ENCODE data around the gene SLC2A3. TPM values are rescaled to one million over a fixed set of nuclear protein-coding genes. Genes with fewer than 3 reads are reported as not detected.

The SLC2A3 gene
- polyA plus RNA-seq, 1 donor from 2014 or later: 27.2 TPM

GRCh38 chr12:7934889-7935492 lies 996 bp downstream of the SLC2A3 start:
- H3K36me3 ChIP-seq (ENCODE audit: insufficient read depth, low read length): no peaks in the 10 kb centered on the region
- H3K4me2 ChIP-seq (ENCODE audit: low read length): peak overlapping the region; percentile 38
- H4K20me1 ChIP-seq (ENCODE audit: insufficient read depth): no peaks in the 10 kb centered on the region
- no peaks in the 10 kb centered on the region for H3F3A ChIP-seq (ENCODE audit: insufficient read depth, low read length, poor library complexity, severe bottlenecking)
- H3K9ac ChIP-seq (ENCODE audit: low read length): peak overlapping the region; percentile 75
- no peaks in the 10 kb centered on the region for H3K27me3 ChIP-seq (ENCODE audit: insufficient read depth, low read depth, low read length)
- H3K4me3 ChIP-seq (ENCODE audit: low read length): peak overlapping the region; percentile 86
- H3K79me2 ChIP-seq (replicated peaks; ENCODE audit: insufficient read depth, low read length): peaks cover 19% of the 10 kb centered on the region
- no peaks in the 10 kb centered on the region for H3K9me2 ChIP-seq (ENCODE audit: insufficient read depth, low read length)
- H2AFZ ChIP-seq (ENCODE audit: low read depth, low read length): no peak overlapping the region
- no peaks in the 10 kb centered on the region for H3K9me3 ChIP-seq (ENCODE audit: low read length)
- H3K27ac ChIP-seq (ENCODE audit: low read length): peak overlapping the region; percentile 84
- TF ChIP-seq SMC3 (conservative IDR thresholded peaks at IDR 0.05; ENCODE audit: poor library complexity) (no peak), EZH2 (IDR thresholded peaks at IDR 0.05; ENCODE audit: borderline replicate concordance, insufficient read depth, low read length, poor library complexity, severe bottlenecking) (no peak), EP300 (conservative IDR thresholded peaks at IDR 0.05; ENCODE audit: poor library complexity, severe bottlenecking) (no peak), POLR2AphosphoS5 (IDR thresholded peaks at IDR 0.05) (no peak), MXI1 (conservative IDR thresholded peaks at IDR 0.05; ENCODE audit: poor library complexity, severe bottlenecking) (no peak), RAD21 (conservative IDR thresholded peaks at IDR 0.05) (no peak), REST (IDR thresholded peaks at IDR 0.05; ENCODE audit: borderline replicate concordance) (no peak), CTCF (IDR thresholded peaks at IDR 0.05; ENCODE audit: poor library complexity, severe bottlenecking) (no peak), TAF1 (IDR thresholded peaks at IDR 0.05; ENCODE audit: low read depth) (no peak)

- no peaks in the 10 kb centered on the region for H4K20me1 ChIP-seq (ENCODE audit: insufficient read depth)
- peaks cover 19% of the 10 kb centered on the region for H3K79me2 ChIP-seq (replicated peaks; ENCODE audit: insufficient read depth, low read length)
- H3K9me3 ChIP-seq (ENCODE audit: low read length): no peaks in the 10 kb centered on the region
- H2AFZ ChIP-seq (ENCODE audit: low read depth, low read length): no peak overlapping the region
- H3K4me2 ChIP-seq (ENCODE audit: low read length): peak overlapping the region; percentile 36
- no peaks in the 10 kb centered on the region for H3K9me2 ChIP-seq (ENCODE audit: insufficient read depth, low read length)
- no peaks in the 10 kb centered on the region for H3K36me3 ChIP-seq (ENCODE audit: insufficient read depth, low read length)
- peak overlapping the region; percentile 75 for H3K9ac ChIP-seq (ENCODE audit: low read length)
- no peak for TF ChIP-seq POLR2AphosphoS5 (IDR thresholded peaks at IDR 0.05)
- no peak for TF ChIP-seq MXI1 (conservative IDR thresholded peaks at IDR 0.05; ENCODE audit: poor library complexity, severe bottlenecking)
- no peak for TF ChIP-seq SMC3 (conservative IDR thresholded peaks at IDR 0.05; ENCODE audit: poor library complexity)
- TF ChIP-seq REST (IDR thresholded peaks at IDR 0.05; ENCODE audit: borderline replicate concordance): no peak
- no peak for TF ChIP-seq EP300 (conservative IDR thresholded peaks at IDR 0.05; ENCODE audit: poor library complexity, severe bottlenecking)
- no peak for TF ChIP-seq TAF1 (IDR thresholded peaks at IDR 0.05; ENCODE audit: low read depth)
- TF ChIP-seq RAD21 (conservative IDR thresholded peaks at IDR 0.05): no peak
- no peak for TF ChIP-seq CTCF (IDR thresholded peaks at IDR 0.05; ENCODE audit: poor library complexity, severe bottlenecking)
- TF ChIP-seq EZH2 (IDR thresholded peaks at IDR 0.05; ENCODE audit: borderline replicate concordance, insufficient read depth, low read length, poor library complexity, severe bottlenecking): no peak
- H3K4me3 ChIP-seq (ENCODE audit: low read length): peak overlapping the region; percentile 86
- peak overlapping the region; percentile 84 for H3K27ac ChIP-seq (ENCODE audit: low read length)
- H3K27me3 ChIP-seq (ENCODE audit: insufficient read depth, low read depth, low read length): no peaks in the 10 kb centered on the region
- no peaks in the 10 kb centered on the region for H3F3A ChIP-seq (ENCODE audit: insufficient read depth, low read length, poor library complexity, severe bottlenecking)
Measured at GRCh38 chr12:7934091-7934888, 1.7 kb downstream of the SLC2A3 start.

All from neural cell (in vitro differentiated cells).